DMS153 treated with DMSO at 0.1 percent for 48 hours (cell line): Measurements from ENCODE around the gene LZTFL1.
"Not testable (repeated sequence)": the region's sequence is repeated elsewhere in the genome, so short reads cannot be mapped to it uniquely, and the experiment has no call there.

Experiments used
- DNase-seq: peaks from one replicate; lab custom pipeline; 2025; ENCODE audit not compliant: unreplicated experiment; lab: John Stamatoyannopoulos, UW

LZTFL1 gene

DNA sequence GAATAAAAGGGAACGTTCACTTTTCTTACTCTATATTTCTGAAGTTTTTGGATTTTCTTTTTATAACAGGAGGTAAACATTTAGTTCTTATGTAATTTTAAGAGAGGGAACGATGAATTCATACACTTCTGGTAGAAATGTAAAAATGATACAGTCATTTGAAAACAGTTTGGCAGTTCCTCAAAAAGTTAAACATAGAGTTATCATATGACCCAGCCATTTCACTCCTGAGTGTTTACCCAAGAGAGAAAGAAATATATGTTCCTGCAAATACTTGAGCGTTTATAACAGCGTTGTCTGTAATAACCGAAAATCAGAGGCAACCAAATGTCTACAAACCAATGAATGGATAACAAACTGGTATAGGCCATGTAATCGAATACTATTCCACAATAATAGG, 23.6 kb upstream of the LZTFL1 start:
- DNase-seq = no peak

DNA sequence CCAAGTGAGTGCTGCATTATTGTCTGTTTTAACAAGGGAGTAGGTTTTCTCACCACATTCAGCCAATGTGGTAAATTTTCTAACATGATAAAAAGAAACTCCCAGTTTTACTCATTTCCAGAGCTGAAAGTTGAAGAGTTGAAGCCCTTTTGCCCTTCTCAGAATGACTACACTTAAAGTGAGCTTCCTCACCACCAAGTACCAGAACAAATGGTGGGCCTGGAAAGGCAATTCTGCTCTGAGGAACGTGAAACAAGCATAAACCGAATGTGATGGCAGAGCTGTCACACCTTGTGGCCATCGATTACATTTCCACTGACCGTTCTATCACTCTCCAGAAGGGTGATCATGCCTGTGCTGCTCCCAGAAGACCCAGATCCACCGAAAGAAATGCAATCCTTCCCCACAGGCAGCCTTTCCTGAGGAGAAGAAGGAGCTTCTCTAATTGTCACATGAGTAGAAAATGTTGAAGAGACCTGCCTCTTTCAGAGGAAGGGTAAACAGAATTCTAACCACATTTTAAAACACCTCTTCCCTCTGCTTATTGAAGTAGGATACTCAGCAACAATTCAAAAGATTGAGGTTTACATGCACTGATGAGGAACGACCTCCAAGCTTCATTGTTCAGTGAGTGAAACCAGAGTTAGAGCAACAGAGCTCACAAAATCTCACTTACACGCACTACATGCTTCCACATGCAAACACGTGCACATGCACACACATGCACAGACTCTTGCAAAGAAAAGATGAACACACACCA, 23.0 kb upstream of the LZTFL1 start:
- DNase-seq = no peak

GRCh38 chr3:45861043-45861719, 19.3 kb upstream of the LZTFL1 start:
- no peak for DNase-seq

GRCh38 chr3:45860481-45860880, 18.6 kb upstream of the LZTFL1 start:
- no peak for DNase-seq

- no peak for DNase-seq
These were observed 17.1 kb upstream of the LZTFL1 start for GRCh38 chr3:45858809-45859543.

DNA sequence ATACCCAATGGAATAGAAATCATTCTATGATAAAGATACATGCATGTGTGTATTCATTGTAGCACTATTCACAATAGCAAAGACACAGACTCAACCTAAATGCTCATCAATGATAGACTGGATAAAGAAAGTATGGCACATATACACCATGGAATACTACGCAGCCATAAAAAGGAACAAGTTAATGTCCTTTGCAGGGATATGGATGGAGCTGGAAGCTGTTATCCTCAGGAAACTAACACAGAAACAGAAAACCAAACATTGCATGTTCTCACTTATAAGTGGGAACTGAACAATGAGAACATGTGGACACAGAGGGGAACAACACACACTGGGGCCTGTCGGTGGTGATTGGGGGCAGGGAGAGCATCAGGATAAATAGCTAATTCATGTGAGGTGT, 15.1 kb upstream of the LZTFL1 start:
- DNase-seq = not testable (repeated sequence)

- DNase-seq = not testable (repeated sequence)
These were observed 14.4 kb upstream of the LZTFL1 start for GRCh38 chr3:45856323-45856722.

DNA sequence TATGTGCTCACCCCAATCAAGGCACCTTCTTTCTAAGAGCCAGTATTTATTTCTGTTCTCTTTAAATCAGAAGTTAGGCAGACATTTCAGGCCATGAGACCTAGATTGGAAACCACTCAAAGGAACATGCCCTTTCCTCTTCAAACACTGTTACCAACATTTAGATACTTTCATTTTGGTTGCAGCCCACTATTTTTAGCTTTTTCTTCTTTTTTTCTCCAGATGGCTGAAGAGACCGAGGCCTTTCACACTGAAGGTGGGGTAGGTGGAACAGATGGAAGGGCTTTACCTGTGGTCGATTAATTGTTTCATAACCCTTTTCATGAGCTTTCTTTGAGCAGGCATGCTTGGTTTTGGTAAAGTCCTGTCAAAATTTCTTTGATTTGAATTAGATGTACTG, 10.9 kb upstream of the LZTFL1 start:
- DNase-seq = no peak

GRCh38 chr3:45848392-45848791, 6.5 kb upstream of the LZTFL1 start:
- DNase-seq = no peak

GRCh38 chr3:45844616-45845015, 2.7 kb upstream of the LZTFL1 start:
- no peak for DNase-seq

GRCh38 chr3:45842851-45843625, 1.1 kb upstream of the LZTFL1 start:
- no peak for DNase-seq

GRCh38 chr3:45841420-45841756, 531 bp downstream of the LZTFL1 start:
- DNase-seq = no peak

DNA sequence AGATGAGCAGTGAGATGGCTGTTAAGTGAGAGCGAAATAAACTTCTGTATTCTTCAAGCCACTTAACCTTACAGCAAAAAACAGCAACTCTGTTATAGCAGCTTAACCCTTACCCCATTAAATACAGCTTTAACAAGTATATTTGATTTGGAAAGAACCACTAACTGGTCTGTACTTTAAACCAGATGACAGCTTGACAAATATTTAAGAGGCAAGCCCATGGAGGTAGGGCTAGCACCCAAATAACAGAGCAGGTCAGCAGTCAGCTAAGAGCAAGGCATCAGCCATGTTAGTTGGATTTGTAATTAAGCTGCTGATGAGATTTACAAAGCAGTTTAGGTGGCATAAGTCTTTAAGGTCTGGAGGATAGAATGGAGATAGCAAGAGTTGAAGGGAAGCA, 3.5 kb downstream of the LZTFL1 start:
- no peak for DNase-seq

DNA sequence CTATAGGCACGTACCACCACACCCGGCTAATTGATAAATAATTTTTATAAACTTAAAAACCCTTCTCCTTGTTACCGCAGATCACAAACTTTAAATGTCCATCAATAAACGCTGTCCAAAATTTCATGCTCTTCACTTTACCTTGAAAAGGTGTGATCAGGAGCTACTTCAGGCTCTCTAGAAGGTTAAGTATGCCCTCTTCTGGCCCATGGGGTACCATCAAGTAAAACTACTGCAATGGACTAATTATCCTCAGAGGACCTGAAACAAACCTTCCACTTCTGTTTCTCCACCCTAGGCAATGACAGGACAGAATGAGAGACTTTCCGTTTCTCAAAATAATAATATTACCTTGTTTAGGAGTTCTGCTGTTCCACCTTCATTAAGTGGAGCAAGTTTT, 9.2 kb downstream of the LZTFL1 start:
- peak; percentile 1 for DNase-seq

DNA sequence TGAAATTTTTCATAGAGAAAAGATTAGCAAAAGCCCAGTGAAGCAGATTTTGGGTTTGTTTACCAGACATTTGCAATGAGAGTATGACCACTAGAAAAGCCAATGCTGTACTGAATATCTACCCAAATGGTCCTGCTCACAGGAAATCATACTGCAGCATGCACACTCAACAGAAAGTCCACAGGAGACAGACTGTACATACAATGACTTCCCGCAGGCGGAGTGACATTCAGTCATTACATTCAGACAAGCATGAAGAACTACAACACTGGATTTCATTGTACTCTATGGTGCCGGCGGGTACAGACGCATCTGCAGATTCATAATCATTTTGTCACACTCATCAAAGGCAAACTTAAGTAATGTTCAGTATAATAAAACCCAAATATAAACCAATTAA, 11.8 kb downstream of the LZTFL1 start:
- DNase-seq = no peak

- no peak for DNase-seq
These were observed 15.0 kb downstream of the LZTFL1 start for GRCh38 chr3:45826908-45827307.

DNA sequence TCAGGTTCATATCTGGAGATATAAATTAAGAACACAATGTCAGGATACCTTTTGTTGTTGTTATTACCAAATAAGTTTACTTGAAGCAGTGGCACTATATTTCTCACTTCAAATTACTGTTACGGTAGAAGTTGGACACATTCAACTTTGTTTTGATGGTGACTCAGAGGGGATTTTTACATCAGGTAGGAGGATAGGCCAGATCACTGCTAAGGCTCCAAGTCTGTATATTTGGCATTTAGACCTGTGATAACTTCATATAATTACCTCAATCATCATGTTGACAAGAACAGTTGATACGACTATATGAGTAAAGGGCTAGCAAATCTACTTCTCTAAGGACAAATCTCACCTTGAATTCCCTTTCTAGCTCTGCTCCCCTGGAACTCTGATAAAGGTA, 15.6 kb downstream of the LZTFL1 start:
- DNase-seq = no peak

GRCh38 chr3:45821127-45821526, 20.8 kb downstream of the LZTFL1 start:
- no peak for DNase-seq

DNA sequence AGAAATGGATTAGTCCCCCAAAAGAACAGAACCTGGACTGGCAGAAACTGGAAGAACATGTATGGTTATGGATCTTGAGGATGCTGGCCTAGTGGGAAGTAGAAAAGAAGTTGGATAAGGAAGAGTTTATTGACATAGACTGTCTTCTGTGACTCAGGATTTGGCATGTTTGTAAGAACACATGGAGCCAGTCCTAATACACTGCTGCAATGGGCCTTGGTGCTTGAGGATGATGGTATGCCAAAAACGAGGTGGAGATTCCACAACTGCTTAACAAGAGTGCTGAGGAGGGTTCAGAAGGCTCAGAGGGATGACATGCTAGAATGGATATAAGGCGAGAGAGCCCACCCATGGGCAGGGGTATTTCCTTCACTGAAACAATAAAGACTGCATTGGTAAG, 22.4 kb downstream of the LZTFL1 start:
- DNase-seq = no peak

DNA sequence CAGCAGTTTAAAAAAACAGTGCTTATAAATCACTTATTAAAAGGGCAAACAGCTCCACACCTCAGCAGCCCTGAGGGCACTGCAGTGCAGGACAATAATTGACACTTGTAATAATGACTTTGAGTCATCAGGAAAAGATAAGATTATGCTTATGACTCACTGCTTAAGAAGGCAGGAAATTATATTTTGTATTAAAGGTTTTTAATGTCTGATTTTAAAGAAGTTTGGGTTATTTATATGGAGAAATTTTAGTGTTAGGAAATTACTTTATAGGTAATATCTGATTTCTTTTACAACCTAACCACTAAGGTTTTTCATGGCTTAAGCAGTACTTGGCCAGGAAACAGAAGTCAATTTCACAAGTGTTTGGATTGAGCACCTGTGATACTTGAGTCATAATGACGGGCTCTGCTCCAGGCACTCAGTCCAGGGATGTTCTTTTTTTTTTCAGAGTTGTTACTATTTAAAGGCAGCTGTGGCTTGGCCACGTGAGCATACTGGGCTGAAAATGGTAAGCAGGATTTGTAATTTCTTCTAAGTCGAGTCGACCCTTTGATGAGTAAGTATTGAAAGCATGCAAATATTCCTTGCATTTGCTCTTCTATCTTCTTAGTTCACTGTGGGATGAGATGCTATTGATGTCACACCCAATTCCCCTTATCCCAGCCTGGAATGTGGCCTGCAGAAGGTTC, 23.9 kb downstream of the LZTFL1 start:
- peak; percentile 33 for DNase-seq

DNA sequence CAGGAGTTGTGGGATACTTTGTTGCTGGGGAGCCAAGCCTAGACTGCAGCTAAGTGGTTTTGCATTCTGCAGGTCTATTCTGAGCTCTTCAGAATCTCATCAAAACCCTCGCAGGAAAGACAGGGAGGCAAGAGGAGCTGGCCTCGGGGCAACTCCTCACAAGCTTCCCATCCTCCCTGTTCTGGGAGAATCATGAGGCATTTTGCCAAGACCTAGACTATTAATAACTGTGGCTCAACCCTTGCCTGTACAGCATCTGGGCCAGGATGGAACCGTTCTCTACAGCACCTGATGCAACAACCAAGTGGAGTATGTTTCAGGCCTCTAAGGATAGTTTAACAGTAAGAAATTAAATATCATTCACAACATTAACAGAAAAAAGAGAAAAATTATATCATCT, 25.4 kb downstream of the LZTFL1 start:
- no peak for DNase-seq
